ENCODE data around the gene REEP6.
"Not testable (repeated sequence)": the region's sequence is repeated elsewhere in the genome, so short reads cannot be mapped to it uniquely, and the experiment has no call there.

The REEP6 gene

GRCh38 chr19:1473085-1473851, 17.7 kb upstream of the REEP6 start:
- DNase-seq = no peak

GRCh38 chr19:1474011-1474764, 16.8 kb upstream of the REEP6 start:
- DNase-seq = no peak

GRCh38 chr19:1474765-1475351, 16.1 kb upstream of the REEP6 start:
- DNase-seq = no peak

- no peak for DNase-seq
Measured at GRCh38 chr19:1475751-1476437, 15.1 kb upstream of the REEP6 start.

GRCh38 chr19:1477056-1477455, 13.9 kb upstream of the REEP6 start:
- DNase-seq = not testable (repeated sequence)

- peak; percentile 74 for DNase-seq
Measured at GRCh38 chr19:1478934-1479707, 11.9 kb upstream of the REEP6 start, which contains the start of gene C19orf25. TSS of gene C19orf25 (minus strand) at chr19:1479215. CDS start at chr19:1478903, 312 bp downstream.

GRCh38 chr19:1481224-1481892, 9.6 kb upstream of the REEP6 start:
- no peak for DNase-seq

- DNase-seq = no peak
Measured at GRCh38 chr19:1481893-1482360, 9.1 kb upstream of the REEP6 start.

GRCh38 chr19:1482361-1483130, 8.4 kb upstream of the REEP6 start:
- DNase-seq = no peak

- DNase-seq = no peak
Measured at GRCh38 chr19:1483131-1483978, 7.6 kb upstream of the REEP6 start.

GRCh38 chr19:1483979-1484428, 7.0 kb upstream of the REEP6 start:
- DNase-seq = no peak

GRCh38 chr19:1486720-1487575, 4.0 kb upstream of the REEP6 start:
- DNase-seq = no peak

- DNase-seq = no peak
Measured at GRCh38 chr19:1487576-1488281, 3.3 kb upstream of the REEP6 start.

GRCh38 chr19:1488282-1488601, 2.7 kb upstream of the REEP6 start:
- no peak for DNase-seq

GRCh38 chr19:1489463-1490310, 1.3 kb upstream of the REEP6 start:
- no peak for DNase-seq

- DNase-seq = peak; percentile 94
Measured at GRCh38 chr19:1490311-1491113, 469 bp upstream of the REEP6 start, which contains the start of gene PCSK4. TSS of gene PCSK4 (minus strand) at chr19:1490350. CDS start at chr19:1490346, 4 bp downstream.
